ENCODE results near the gene CDH10.

- TF ChIP-seq CTCF (IDR thresholded peaks at IDR 0.05) (no peak), POLR2A (IDR thresholded peaks at IDR 0.05) (no peak), EP300 (IDR thresholded peaks at IDR 0.05) (no peak)
Observed at GRCh38 chr5:24616566-24616965, 28.2 kb downstream of the CDH10 start.
